DND-41 (cell line): ENCODE measurements around the gene RALBP1.

Source experiments
- ATAC-seq: fragments of 200-7000 bp; cut with Tn5 transposase; 3 replicates; pipeline ENCODE4 v1.9.1; 2021; ENCODE audit warnings: low read depth; ENCODE audit not compliant: insufficient read depth
- DNase-seq: peaks from one replicate; pipeline ENCODE4 v3.0.0-alpha.2; 2020
- H2AFZ ChIP-seq: 2 replicates; pipeline ENCODE4 v1.6.0; 2012; ENCODE audit warnings: low read depth, low read length
- H3K27ac ChIP-seq: 2 replicates; pipeline ENCODE4 v1.5.1; 2012; ENCODE audit warnings: low read length, inconsistent platforms
- H3K27me3 ChIP-seq: fragments of 200-600 bp; sonication (generic); 2 replicates; pipeline ENCODE4 v1.6.0; 2012; ENCODE audit warnings: low read length, mild to moderate bottlenecking, inconsistent platforms; ENCODE audit not compliant: insufficient read depth, poor library complexity
- H3K36me3 ChIP-seq: 2 replicates; pipeline ENCODE4 v1.5.1; 2012; ENCODE audit warnings: low read length, inconsistent platforms; ENCODE audit not compliant: insufficient read depth
- H3K4me1 ChIP-seq: 2 replicates; pipeline ENCODE4 v1.5.1; 2012; ENCODE audit warnings: mild to moderate bottlenecking, low read length; ENCODE audit not compliant: insufficient read depth
- H3K4me2 ChIP-seq: 2 replicates; pipeline ENCODE4 v1.6.0; 2012; ENCODE audit warnings: mild to moderate bottlenecking, moderate library complexity, low read length, inconsistent platforms; ENCODE audit not compliant: insufficient read depth
- H3K4me3 ChIP-seq, 2 experiments: fragments of 200-600 bp in 1 of 2; shearing (Covaris generic) in 1 of 2; 2 replicates each; pipeline ENCODE4 v1.5.1; 2012 to 2016; ENCODE audit warnings: inconsistent platforms in 2 of 2, low read length in 2 of 2, mild to moderate bottlenecking in 2 of 2, low read depth in 1 of 2, moderate library complexity in 1 of 2
- H3K79me2 ChIP-seq: 2 replicates; pipeline ENCODE4 v1.6.0; 2012; ENCODE audit warnings: low read length, inconsistent platforms; ENCODE audit not compliant: insufficient read depth
- H3K9ac ChIP-seq: 2 replicates; pipeline ENCODE4 v1.6.0; 2012; ENCODE audit warnings: low read depth, mild to moderate bottlenecking, inconsistent platforms, low read length, moderate library complexity
- H3K9me3 ChIP-seq: 2 replicates; pipeline ENCODE4 v1.5.1; 2012; ENCODE audit warnings: low read length, moderate library complexity, mild to moderate bottlenecking, inconsistent platforms; ENCODE audit not compliant: insufficient read depth, severe bottlenecking
- H4K20me1 ChIP-seq: 2 replicates; pipeline ENCODE4 v1.6.0; 2012; ENCODE audit warnings: low read length; ENCODE audit not compliant: insufficient read depth
- CTCF ChIP-seq: IDR thresholded peaks from 2 replicates; pipeline ENCODE4 v1.5.1; 2012; ENCODE audit warnings: borderline replicate concordance, low read length, moderate library complexity, mild to moderate bottlenecking; ENCODE audit not compliant: poor library complexity, severe bottlenecking; ENCODE audit errors: extremely low read depth
- EZH2 ChIP-seq: IDR thresholded peaks from 3 replicates; pipeline ENCODE4 v1.6.1; 2012; ENCODE audit warnings: borderline replicate concordance, low read depth, mild to moderate bottlenecking, moderate library complexity, low read length, inconsistent platforms; ENCODE audit not compliant: severe bottlenecking

The RALBP1 gene

GRCh38 chr18:9559253-9559652 is 83.9 kb downstream of the RALBP1 start:
- H3K4me2 ChIP-seq, result no peak overlapping the region
- H3K79me2 ChIP-seq, result no peaks in the 10 kb centered on the region
- DNase-seq (no peak), ATAC-seq (no peak)
- H2AFZ ChIP-seq, result no peak overlapping the region
- no peaks in the 10 kb centered on the region for H3K4me1 ChIP-seq
- TF ChIP-seq EZH2, result no peak
- TF ChIP-seq CTCF, result no peak
- H3K27me3 ChIP-seq, result no peaks in the 10 kb centered on the region
- no peak overlapping the region for H3K27ac ChIP-seq
- no peak overlapping the region for H3K4me3 ChIP-seq
- no peaks in the 10 kb centered on the region for H4K20me1 ChIP-seq
- H3K36me3 ChIP-seq, result peaks cover 92% of the 10 kb centered on the region
- H3K9me3 ChIP-seq, result no peaks in the 10 kb centered on the region
- no peak overlapping the region for H3K9ac ChIP-seq

- Histone ChIP-seq H3K9me3 (no peaks in the 10 kb centered on the region), H3K9ac (no peak overlapping the region), H3K4me1 (no peaks in the 10 kb centered on the region), H3K27me3 (no peaks in the 10 kb centered on the region), H3K4me3 (no peak overlapping the region), H2AFZ (no peak overlapping the region), H3K4me2 (no peak overlapping the region), H3K27ac (no peak overlapping the region), H4K20me1 (no peaks in the 10 kb centered on the region), H3K79me2 (no peaks in the 10 kb centered on the region), H3K36me3 (peaks cover 91% of the 10 kb centered on the region)
- no peak for DNase-seq
- ATAC-seq, result no peak
- no peak for TF ChIP-seq EZH2
- no peak for TF ChIP-seq CTCF
Observed at GRCh38 chr18:9561759-9562158, 86.4 kb downstream of the RALBP1 start.

GRCh38 chr18:9562584-9562983 is 87.3 kb downstream of the RALBP1 start:
- H3K36me3 ChIP-seq, result peaks cover 91% of the 10 kb centered on the region

More at GRCh38 chr18:9562584-9562983, 87.3 kb downstream of the RALBP1 start:
- H3K4me2 ChIP-seq, result no peak overlapping the region
- no peak overlapping the region for H3K4me3 ChIP-seq
- no peak overlapping the region for H2AFZ ChIP-seq
- no peak overlapping the region for H3K27ac ChIP-seq
- H4K20me1 ChIP-seq, result no peaks in the 10 kb centered on the region
- no peak overlapping the region for H3K9ac ChIP-seq
- DNase-seq (no peak), ATAC-seq (no peak)
- H3K27me3 ChIP-seq, result no peaks in the 10 kb centered on the region
- H3K79me2 ChIP-seq, result no peaks in the 10 kb centered on the region
- H3K9me3 ChIP-seq, result no peaks in the 10 kb centered on the region
- no peaks in the 10 kb centered on the region for H3K4me1 ChIP-seq
- TF ChIP-seq EZH2, result no peak
- TF ChIP-seq CTCF, result no peak
